Hepatocyte (in vitro differentiated cells): ENCODE data around the gene PPP1R14B.

Source experiments
- EZH2 ChIP-seq: fragments of 200-600 bp; sonication (generic); IDR thresholded peaks from 2 replicates; pipeline ENCODE4 v1.6.1; 2016; ENCODE audit warnings: antibody characterized with exemption, mild to moderate bottlenecking, borderline replicate concordance
- EZH2phosphoT487 ChIP-seq: fragments of 200-600 bp; sonication (generic); IDR thresholded peaks from one replicate; pipeline ENCODE4 v1.6.1; 2018; ENCODE audit warnings: antibody characterized with exemption, mild to moderate bottlenecking, low read depth, moderate library complexity; ENCODE audit not compliant: unreplicated experiment, severe bottlenecking
- TF ChIP-seq, protein P1 (sequence below): fragments of 200-600 bp; sonication (generic); IDR thresholded peaks from 2 replicates; pipeline ENCODE4 v1.5.1; 2016; ENCODE audit warnings: antibody characterized with exemption, mild to moderate bottlenecking; ENCODE audit not compliant: poor library complexity

DNA sequence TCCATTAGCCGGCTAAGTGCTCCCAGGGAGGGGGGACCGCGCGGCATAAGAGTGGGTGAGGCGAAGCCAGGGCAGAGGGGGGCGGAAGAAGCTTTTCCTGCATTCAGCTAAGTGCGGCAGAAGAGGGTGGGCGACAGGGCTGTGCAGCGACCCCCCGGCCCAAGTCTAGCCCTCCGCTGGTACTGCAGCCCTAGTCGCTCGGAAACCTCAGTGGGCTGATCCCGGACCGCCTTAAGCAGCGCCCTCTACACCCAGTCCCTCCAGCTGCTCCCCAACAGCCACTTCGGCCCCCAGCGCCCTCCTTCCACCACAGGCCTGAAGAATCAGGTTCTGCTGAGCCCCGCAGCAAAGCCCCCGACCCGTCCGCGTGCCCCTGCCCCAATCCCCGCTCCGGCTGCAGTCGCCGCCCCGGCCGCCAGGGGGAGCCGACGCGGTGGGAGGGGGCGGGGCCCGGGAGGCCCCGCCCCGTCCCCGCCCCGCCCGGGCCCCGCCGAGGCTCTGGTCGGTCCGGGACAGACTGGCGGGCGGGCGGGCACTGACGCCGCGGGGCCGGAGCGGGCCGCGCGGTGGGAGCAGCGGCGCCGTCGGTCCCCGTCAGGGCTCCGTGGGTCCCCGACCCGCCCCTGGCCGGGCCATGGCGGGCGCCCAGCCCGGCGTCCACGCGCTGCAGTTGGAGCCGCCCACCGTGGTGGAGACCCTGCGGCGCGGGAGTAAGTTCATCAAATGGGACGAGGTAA, 4.4 kb upstream of the PPP1R14B start, which contains the start of gene PLCB3:
- TF ChIP-seq EZH2 (no peak), EZH2phosphoT487 (no peak)
- TF ChIP-seq, protein P1, sequence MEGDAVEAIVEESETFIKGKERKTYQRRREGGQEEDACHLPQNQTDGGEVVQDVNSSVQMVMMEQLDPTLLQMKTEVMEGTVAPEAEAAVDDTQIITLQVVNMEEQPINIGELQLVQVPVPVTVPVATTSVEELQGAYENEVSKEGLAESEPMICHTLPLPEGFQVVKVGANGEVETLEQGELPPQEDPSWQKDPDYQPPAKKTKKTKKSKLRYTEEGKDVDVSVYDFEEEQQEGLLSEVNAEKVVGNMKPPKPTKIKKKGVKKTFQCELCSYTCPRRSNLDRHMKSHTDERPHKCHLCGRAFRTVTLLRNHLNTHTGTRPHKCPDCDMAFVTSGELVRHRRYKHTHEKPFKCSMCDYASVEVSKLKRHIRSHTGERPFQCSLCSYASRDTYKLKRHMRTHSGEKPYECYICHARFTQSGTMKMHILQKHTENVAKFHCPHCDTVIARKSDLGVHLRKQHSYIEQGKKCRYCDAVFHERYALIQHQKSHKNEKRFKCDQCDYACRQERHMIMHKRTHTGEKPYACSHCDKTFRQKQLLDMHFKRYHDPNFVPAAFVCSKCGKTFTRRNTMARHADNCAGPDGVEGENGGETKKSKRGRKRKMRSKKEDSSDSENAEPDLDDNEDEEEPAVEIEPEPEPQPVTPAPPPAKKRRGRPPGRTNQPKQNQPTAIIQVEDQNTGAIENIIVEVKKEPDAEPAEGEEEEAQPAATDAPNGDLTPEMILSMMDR: peak; percentile 81
